PFSK-1 (cell line): ENCODE results near the gene PRSS16.

ENCODE experiments used
- FOXP2 ChIP-seq: optimal IDR thresholded peaks from 2 replicates; pipeline ENCODE3; 2011; ENCODE audit warnings: borderline replicate concordance, control low read depth, inconsistent platforms; ENCODE audit not compliant: insufficient read depth; ENCODE audit errors: extremely low read length, extremely low read depth
- POLR2AphosphoS5 ChIP-seq: IDR thresholded peaks from 2 replicates; pipeline ENCODE4 v1.6.1; 2012; ENCODE audit warnings: low read depth, mild to moderate bottlenecking, control low read depth, low read length, moderate library complexity
- SIN3A ChIP-seq: IDR thresholded peaks from 2 replicates; pipeline ENCODE4 v1.6.1; 2012; ENCODE audit warnings: mild to moderate bottlenecking, low read length, moderate library complexity, borderline replicate concordance; ENCODE audit not compliant: insufficient read depth
- TAF1 ChIP-seq: IDR thresholded peaks from 2 replicates; pipeline ENCODE4 v1.6.1; 2012; ENCODE audit warnings: low read length, control low read depth, borderline replicate concordance; ENCODE audit not compliant: insufficient read depth
- TF ChIP-seq, protein P1 (sequence below), 2 experiments: IDR thresholded peaks; 2 replicates each; pipeline versions ENCODE4 v1.6.1 to v1.8.0; 2011 to 2012; ENCODE audit warnings: low read depth in 2 of 2, low read length in 2 of 2, control low read depth in 1 of 2, inconsistent platforms in 1 of 2, mild to moderate bottlenecking in 1 of 2, moderate library complexity in 1 of 2; ENCODE audit not compliant: insufficient read depth in 1 of 2

Gene PRSS16

DNA sequence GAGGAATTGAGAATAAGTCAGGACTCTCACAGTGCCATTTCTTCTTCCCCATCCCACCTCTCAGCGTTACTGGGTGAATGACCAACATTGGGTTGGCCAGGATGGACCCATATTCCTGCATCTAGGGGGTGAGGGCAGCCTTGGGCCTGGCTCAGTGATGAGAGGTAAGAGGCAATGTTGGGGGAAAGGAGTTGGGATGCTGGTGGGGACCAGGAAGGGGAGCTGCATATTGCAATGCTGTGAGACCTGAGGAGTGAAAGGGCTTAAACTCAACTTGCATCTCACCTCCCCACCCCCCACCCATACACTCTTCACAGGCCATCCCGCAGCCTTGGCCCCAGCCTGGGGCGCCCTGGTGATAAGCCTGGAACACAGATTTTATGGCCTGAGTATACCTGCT, 1.3 kb downstream of the PRSS16 start:
- TF ChIP-seq TAF1 = no peak
- no peak for TF ChIP-seq SIN3A
- TF ChIP-seq FOXP2 = no peak
- TF ChIP-seq, protein P1, sequence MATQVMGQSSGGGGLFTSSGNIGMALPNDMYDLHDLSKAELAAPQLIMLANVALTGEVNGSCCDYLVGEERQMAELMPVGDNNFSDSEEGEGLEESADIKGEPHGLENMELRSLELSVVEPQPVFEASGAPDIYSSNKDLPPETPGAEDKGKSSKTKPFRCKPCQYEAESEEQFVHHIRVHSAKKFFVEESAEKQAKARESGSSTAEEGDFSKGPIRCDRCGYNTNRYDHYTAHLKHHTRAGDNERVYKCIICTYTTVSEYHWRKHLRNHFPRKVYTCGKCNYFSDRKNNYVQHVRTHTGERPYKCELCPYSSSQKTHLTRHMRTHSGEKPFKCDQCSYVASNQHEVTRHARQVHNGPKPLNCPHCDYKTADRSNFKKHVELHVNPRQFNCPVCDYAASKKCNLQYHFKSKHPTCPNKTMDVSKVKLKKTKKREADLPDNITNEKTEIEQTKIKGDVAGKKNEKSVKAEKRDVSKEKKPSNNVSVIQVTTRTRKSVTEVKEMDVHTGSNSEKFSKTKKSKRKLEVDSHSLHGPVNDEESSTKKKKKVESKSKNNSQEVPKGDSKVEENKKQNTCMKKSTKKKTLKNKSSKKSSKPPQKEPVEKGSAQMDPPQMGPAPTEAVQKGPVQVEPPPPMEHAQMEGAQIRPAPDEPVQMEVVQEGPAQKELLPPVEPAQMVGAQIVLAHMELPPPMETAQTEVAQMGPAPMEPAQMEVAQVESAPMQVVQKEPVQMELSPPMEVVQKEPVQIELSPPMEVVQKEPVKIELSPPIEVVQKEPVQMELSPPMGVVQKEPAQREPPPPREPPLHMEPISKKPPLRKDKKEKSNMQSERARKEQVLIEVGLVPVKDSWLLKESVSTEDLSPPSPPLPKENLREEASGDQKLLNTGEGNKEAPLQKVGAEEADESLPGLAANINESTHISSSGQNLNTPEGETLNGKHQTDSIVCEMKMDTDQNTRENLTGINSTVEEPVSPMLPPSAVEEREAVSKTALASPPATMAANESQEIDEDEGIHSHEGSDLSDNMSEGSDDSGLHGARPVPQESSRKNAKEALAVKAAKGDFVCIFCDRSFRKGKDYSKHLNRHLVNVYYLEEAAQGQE (IDR thresholded peaks at IDR 0.05; ENCODE audit: insufficient read depth in 1 of 2, low read depth in 2 of 2, low read length in 2 of 2) = no peak
- TF ChIP-seq POLR2AphosphoS5 = no peak

DNA sequence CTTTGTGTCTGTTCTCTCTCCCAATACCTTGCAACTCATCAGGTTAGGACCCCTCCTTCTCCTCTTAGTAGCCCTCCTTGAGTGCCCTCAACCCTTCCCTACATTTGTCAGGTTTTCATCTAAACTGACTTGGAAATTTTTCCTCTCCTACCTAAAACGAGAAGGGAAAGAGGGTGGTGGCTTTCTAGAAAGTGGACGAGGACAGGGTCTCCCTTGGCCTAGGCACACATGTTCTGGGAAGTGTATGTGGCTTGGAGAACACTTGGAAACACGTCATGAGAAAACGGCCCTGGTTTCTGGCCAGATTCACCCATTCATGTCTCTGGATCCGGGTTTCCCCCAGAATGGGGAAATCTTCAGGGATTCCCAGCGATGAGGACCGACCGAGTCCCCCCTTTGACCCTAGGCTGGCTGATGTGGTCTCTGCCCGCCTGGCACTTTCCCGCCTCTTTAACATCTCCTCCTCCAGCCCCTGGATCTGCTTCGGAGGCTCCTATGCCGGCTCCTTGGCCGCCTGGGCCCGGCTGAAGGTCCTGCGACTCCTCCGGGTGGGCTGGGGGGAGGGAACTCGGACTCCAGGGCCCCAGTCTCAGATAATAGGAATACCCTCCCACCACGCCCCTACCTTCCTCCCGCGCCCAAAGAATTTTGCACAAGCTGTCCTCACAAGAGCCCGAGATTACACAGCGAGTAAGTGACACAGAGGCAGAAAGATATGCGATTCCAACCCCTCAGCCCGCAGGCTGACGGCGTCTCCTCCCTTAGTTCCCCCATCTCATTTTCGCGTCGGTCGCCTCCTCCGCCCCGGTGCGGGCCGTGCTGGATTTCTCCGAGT, 3.0 kb downstream of the PRSS16 start:
- TF ChIP-seq POLR2AphosphoS5 (no peak), TAF1 (no peak)

DNA sequence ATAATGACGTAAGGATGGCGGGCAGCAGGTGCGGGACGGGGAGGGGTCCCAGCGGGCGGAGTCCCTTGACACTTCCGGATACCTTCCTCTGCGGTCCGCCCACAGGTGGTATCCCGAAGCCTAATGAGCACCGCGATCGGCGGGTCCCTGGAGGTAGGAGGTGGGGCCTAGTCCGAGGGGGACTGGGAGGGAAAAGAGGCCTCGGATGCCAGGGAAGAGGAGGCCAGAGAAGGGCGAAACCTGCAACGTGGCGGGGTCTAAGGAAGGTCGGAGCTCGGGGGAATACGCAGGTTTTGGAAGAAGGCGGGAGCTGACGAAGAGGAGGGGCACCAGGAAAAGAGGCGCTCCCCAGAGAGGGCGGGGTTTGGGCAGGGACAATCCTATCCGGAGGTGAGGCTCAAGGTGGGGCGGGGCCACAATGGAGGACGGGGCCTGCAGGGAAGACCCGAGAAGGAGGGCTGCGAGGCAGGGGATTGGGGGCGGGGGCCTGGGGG, 3.7 kb downstream of the PRSS16 start:
- TF ChIP-seq TAF1 = no peak
- TF ChIP-seq SIN3A = no peak
- TF ChIP-seq, protein P1 (IDR thresholded peaks at IDR 0.05; ENCODE audit: insufficient read depth in 1 of 2, low read depth in 2 of 2, low read length in 2 of 2) = no peak
- no peak for TF ChIP-seq POLR2AphosphoS5
- no peak for TF ChIP-seq FOXP2

DNA sequence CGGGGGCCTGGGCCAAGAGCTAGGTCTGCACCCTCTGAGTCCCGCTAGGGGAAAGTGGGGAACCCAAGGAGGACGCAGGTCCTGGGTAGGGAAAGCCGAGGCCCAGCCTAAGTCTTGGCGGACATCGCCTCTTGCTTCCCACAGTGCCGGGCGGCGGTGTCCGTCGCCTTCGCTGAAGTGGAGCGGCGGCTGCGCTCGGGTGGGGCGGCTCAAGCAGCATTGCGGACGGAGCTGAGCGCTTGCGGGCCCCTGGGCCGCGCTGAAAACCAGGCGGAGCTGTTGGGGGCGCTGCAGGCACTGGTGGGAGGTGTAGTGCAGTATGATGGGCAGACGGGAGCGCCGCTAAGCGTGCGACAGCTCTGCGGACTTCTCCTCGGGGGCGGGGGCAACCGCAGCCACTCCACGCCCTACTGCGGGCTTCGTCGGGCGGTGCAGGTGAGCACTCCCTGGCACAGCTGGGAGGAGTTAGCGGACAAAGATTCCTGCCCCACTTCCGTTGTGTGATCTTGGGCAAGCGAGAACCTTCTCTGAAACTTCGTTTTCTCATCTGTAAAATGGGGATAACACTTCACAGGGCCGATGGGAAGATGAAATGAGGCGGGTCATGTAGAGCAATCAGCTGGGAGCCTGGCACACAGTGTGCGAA, 4.2 kb downstream of the PRSS16 start:
- TF ChIP-seq TAF1 (no peak), POLR2AphosphoS5 (no peak), SIN3A (no peak)
- TF ChIP-seq, protein P1 (IDR thresholded peaks at IDR 0.05; ENCODE audit: insufficient read depth in 1 of 2, low read depth in 2 of 2, low read length in 2 of 2) = no peak

DNA sequence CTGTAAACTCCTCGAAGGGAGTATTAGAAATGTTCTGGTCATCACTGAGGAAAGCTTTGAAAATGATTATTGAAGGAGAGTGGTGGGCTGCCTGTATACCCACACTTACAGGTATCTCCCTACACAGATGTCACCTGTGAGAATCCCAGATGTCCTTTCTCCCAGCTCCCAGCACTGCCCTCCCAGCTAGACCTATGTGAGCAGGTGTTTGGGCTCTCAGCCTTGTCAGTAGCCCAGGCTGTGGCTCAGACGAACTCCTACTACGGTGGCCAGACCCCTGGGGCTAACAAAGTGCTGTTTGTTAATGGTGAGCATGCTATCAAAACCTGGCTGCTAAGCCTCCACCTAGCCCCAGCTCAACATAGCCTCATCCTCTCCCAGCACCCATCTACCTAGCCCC, 7.1 kb downstream of the PRSS16 start:
- TF ChIP-seq TAF1 (no peak), FOXP2 (no peak), SIN3A (no peak), POLR2AphosphoS5 (no peak)
- TF ChIP-seq, protein P1 (IDR thresholded peaks at IDR 0.05; ENCODE audit: insufficient read depth in 1 of 2, low read depth in 2 of 2, low read length in 2 of 2) = no peak
